Epithelial cell of esophagus (primary cell): Measurements from ENCODE around the gene SGTA.

Experiments used
- DNase-seq: peaks from one replicate; pipeline ENCODE4 v3.0.0; 2010; ENCODE audit warnings: low read depth
- H3K4me3 ChIP-seq: 2 replicates; pipeline ENCODE4 v1.5.1; 2011; ENCODE audit warnings: mild to moderate bottlenecking, low read length, control low read depth
- TF ChIP-seq, protein P1 (sequence below): IDR thresholded peaks from 2 replicates; pipeline ENCODE4 v1.5.1; 2011; ENCODE audit warnings: low read depth, mild to moderate bottlenecking, low read length, control low read depth, inconsistent platforms; ENCODE audit not compliant: insufficient read depth; ENCODE audit errors: missing control alignments

Gene SGTA

GRCh38 chr19:2719920-2720776, 62.9 kb downstream of the SGTA start:
- no peak for DNase-seq
- TF ChIP-seq, protein P1, sequence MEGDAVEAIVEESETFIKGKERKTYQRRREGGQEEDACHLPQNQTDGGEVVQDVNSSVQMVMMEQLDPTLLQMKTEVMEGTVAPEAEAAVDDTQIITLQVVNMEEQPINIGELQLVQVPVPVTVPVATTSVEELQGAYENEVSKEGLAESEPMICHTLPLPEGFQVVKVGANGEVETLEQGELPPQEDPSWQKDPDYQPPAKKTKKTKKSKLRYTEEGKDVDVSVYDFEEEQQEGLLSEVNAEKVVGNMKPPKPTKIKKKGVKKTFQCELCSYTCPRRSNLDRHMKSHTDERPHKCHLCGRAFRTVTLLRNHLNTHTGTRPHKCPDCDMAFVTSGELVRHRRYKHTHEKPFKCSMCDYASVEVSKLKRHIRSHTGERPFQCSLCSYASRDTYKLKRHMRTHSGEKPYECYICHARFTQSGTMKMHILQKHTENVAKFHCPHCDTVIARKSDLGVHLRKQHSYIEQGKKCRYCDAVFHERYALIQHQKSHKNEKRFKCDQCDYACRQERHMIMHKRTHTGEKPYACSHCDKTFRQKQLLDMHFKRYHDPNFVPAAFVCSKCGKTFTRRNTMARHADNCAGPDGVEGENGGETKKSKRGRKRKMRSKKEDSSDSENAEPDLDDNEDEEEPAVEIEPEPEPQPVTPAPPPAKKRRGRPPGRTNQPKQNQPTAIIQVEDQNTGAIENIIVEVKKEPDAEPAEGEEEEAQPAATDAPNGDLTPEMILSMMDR = no peak
- no peak overlapping the region for H3K4me3 ChIP-seq

DNA sequence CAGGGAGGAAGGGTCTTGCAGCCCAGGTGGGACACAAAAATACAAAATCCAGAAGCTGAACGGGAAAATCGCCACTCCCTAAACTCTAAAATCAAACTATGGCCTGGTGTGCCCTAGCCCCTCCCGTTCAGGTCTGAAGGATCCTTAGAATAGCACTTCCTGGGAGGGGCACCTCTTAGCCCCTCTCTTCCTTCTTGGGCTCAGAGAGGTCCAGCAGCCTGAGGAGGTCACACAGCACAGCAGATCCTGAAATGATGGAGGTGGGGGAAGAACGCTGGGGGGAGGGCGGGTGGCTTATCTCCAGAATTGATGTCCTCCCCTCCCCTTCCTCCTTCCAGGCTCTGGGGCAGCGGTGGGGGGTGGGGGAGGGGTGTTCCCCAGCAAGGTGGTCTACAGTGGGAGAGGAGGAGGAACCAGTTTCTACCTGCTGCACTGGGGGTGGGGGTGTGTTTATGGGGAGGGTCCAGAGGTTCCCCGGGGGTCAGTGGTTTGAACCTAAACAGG, 63.8 kb downstream of the SGTA start:
- TF ChIP-seq, protein P1 = no peak
- no peak overlapping the region for H3K4me3 ChIP-seq
- DNase-seq = no peak

DNA sequence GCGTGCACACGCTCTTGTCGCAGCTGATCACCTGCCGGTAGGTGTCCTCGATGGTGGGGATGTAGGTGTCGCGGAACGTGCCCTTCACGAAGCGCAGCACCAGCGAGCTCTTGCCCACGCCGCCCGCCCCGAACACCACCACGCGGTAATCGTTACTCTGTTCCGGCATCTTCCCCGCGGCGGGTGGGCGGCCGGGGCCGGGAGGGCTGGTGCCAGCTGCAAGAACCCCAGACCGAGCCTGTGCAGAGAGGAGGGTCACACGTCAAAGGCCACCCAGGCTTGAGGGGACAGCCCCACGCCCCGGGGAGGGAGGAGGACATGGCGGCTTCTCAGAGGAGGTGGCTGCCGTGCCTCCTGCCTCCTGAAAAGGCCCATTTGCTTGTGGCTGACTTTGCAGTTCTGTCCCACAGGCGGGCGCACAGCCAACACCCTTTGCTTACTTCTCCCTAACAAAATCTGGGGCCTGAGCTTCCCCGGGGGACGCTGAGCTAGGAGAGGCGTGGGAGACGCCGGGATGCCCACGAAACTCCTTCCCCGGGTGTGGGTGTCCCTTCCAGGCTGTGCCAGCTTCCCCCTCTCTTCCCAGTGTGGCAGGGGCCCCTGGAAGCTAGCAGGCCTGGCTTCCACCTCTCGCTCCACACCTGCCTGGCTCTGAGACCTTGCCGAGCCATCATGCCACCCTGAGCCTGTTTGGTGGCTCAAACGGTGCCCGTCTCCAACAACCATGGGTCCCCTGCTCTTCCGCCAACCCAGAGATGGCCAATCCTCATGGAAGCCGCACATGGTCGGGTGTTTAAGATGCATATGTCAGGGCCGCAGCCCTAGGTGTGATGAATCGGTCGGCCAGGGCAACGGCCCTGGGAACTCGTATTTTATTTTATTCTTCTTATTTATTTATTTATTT, 65.2 kb downstream of the SGTA start:
- no peak overlapping the region for H3K4me3 ChIP-seq
- no peak for DNase-seq
- TF ChIP-seq, protein P1 = no peak

DNA sequence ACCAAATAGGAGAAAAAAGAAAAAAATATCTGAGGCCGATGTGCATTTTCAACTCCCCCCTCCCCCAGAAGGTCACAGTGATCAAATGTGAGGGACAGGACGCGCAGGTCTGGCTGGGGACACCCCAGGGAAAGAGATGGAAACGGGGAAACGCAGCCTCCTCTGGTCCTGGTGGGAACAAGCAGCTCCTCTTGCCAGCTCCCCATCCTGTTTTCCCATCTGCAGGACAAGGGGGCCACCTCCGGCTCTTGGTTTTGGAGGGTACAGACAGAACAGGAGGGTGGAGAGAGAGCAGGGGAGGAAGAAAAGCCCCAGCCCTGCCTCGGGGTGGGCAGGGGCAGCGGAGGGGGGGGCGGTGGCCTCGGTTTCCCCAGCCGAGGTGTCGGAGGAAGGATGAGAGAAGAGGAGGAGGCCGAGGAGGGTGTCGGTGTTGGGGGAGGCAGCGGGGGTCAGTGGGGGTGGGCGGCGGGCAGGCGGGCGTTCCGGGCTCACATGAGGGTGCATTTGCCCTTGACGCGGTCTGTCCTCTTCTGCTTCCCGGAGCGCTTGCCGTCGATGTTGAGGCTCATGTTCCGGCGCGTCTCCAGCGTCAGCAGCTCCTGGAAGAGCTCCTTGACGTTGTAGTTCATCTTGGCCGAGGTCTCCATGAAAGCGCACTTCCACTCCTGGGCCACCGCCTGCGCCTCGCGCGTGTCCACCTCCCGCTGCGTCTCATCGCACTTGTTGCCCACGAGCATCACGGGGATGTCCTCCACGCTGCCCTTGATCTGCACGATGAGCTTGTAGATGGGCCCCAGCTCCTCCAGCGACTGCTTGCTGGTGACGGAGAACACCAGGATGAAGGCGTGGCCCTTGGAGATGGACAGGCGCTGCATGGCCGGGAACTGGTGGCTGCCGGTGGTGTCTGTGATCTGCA, 66.1 kb downstream of the SGTA start:
- TF ChIP-seq, protein P1 = no peak
- DNase-seq = no peak
- H3K4me3 ChIP-seq = no peak overlapping the region

DNA sequence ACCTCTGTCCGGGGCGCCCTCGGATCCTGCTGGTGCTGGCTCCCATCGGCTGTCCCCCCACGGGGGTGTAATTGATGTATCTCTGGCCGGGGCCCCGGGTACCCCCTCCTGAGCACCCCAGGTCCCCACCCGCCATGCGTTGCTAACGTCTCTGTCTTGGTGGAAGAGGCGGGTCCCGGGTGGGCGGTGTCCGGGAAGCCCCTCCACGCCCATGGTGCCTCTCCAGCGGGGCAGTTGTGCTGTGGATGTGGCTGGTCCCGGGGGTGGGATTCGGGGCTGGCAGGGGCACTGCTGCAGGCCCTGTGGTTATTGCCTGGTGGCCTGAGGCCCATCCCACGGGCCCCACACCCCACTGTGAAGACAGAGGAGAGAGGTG, 66.8 kb downstream of the SGTA start:
- no peak for DNase-seq
- no peak overlapping the region for H3K4me3 ChIP-seq
- TF ChIP-seq, protein P1 = no peak
